Lung (tissue), 12 donors: ENCODE data around the gene SLC40A1. TPM values are rescaled to one million over a fixed set of nuclear protein-coding genes. Genes with fewer than 3 reads are reported as not detected.

Source experiments
- ATAC-seq: fragments of 200-7000 bp; cut with Tn5 transposase; one replicate; pipeline ENCODE4 v1.9.1; 2020; ENCODE audit warnings: moderate number of reproducible peaks; ENCODE audit not compliant: insufficient read depth, low FRiP score
- DNase-seq, 3 donors: peaks; one replicate each; pipeline ENCODE4 v3.0.0-alpha.2; 2013 to 2017
- H3K27ac ChIP-seq, 2 donors: one replicate each; pipeline ENCODE4 v1.5.1; 2013; ENCODE audit warnings: mild to moderate bottlenecking in 2 of 2, moderate library complexity in 2 of 2, control low read depth in 1 of 2, inconsistent platforms in 1 of 2, low read depth in 1 of 2, low read length in 1 of 2
- H3K27me3 ChIP-seq, 3 donors: one replicate each; pipeline ENCODE4 v1.5.1; 2013; ENCODE audit warnings: low read length in 2 of 3; ENCODE audit not compliant: control insufficient read depth in 3 of 3, insufficient read depth in 3 of 3
- H3K36me3 ChIP-seq, 4 donors: one replicate each; pipeline ENCODE4 v1.5.1; 2013; ENCODE audit warnings: low read length in 4 of 4, mild to moderate bottlenecking in 1 of 4, moderate library complexity in 1 of 4; ENCODE audit not compliant: control insufficient read depth in 4 of 4, insufficient read depth in 4 of 4
- H3K4me1 ChIP-seq, 5 donors: one replicate each; pipeline ENCODE4 v1.5.1; 2013; ENCODE audit warnings: low read length in 5 of 5, mild to moderate bottlenecking in 2 of 5, moderate library complexity in 1 of 5; ENCODE audit not compliant: control insufficient read depth in 5 of 5, insufficient read depth in 5 of 5
- H3K4me3 ChIP-seq: one replicate; pipeline ENCODE4 v1.5.1; 2013; ENCODE audit warnings: mild to moderate bottlenecking, control low read depth, moderate library complexity
- H3K9ac ChIP-seq, 2 donors: one replicate each; pipeline ENCODE4 v1.5.1; 2013; ENCODE audit warnings: low read length in 2 of 2, control low read depth in 1 of 2; ENCODE audit not compliant: insufficient read depth in 1 of 2
- H3K9me3 ChIP-seq, 4 donors: one replicate each; pipeline ENCODE4 v1.5.1; 2013; ENCODE audit warnings: low read length in 3 of 4, mild to moderate bottlenecking in 1 of 4, moderate library complexity in 1 of 4; ENCODE audit not compliant: control insufficient read depth in 4 of 4, insufficient read depth in 3 of 4
- CTCF ChIP-seq: IDR thresholded peaks from 2 replicates; pipeline ENCODE4 v1.5.1; 2012; ENCODE audit warnings: mild to moderate bottlenecking; ENCODE audit errors: control extremely low read depth, extremely low read depth
- WGBS, 2 donors: extraction: QIAGEN DNeasy Blood & Tissue Kit; methylation state at CpG; one replicate each; pipeline ENCODE4 v1.1.7; 2013; 5-methylcytosine and 5-hydroxymethylcytosine counted together
- polyA plus RNA-seq, 2 donors: library from polyadenylated mRNA; stranded (reverse); fragments of 200-250 nt; gene quantifications; one replicate each; pipeline ENCODE4 v1.2.1, GENCODE V29; 2013
- total RNA-seq, 2 donors: library from RNA; depleted of rRNA in 1 of 2; stranded (reverse); fragments of >200 nt in 1 of 2; gene quantifications; one replicate each; pipeline ENCODE4 v1.2.1, GENCODE V29; 2014 to 2021
- donor health status: control.
- donor health status: control.
- donor health status: Bipolar disorder and iron deficiency.
- donor health status: healthy.
- donor health status: DM: yes; HTN: yes; CAD: no.

SLC40A1 gene
- total and polyA plus RNA-seq, 4 donors, result 50.2 to 553 (median 75.8) TPM

DNA sequence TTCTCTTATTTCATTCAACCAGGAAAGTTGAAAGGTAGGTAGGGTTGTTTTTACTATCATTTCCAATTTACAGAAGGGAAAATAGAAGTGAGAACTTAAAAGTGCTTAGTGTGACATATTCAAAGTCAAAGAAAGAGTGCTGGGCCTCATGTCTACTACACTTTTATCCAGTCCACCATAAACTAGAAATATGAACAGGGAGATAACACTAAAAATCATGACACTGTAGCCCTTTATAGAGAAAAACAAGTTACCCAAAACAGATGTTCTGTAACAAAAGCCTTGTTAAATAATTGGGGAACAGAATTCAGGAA, 20.4 kb downstream of the SLC40A1 start:
- peaks cover 9 to 27% (median 17%) of the 10 kb centered on the region in 4 donors for H3K36me3 ChIP-seq
- DNase-seq (no peak), ATAC-seq (no peak)
- H3K9me3 ChIP-seq, result no peaks in the 10 kb centered on the region
- no peak overlapping the region for H3K9ac ChIP-seq
- TF ChIP-seq CTCF, result no peak
- no peaks in the 10 kb centered on the region for H3K27me3 ChIP-seq
- H3K4me1 ChIP-seq, result peaks cover 0 to 85% (median 14%) of the 10 kb centered on the region in 5 donors
- H3K4me3 ChIP-seq, result no peak overlapping the region
- no peak overlapping the region for H3K27ac ChIP-seq

- peaks cover 8 to 22% (median 14%) of the 10 kb centered on the region in 4 donors for H3K36me3 ChIP-seq
- H3K4me3 ChIP-seq, result no peak overlapping the region
- no peaks in the 10 kb centered on the region for H3K27me3 ChIP-seq
- DNase-seq, result peak; percentile 92 to 99 (median 98)
- ATAC-seq, result peak; percentile 62
- H3K27ac ChIP-seq, result no peak overlapping the region
- H3K9me3 ChIP-seq, result no peaks in the 10 kb centered on the region
- TF ChIP-seq CTCF, result no peak
- H3K9ac ChIP-seq, result no peak overlapping the region
- H3K4me1 ChIP-seq, result peaks cover 2 to 85% (median 14%) of the 10 kb centered on the region in 5 donors
- 77 to 82% methylated on average over 2 of the region's 2 CpGs for WGBS, 2 donors
Observed at GRCh38 chr2:189559579-189560272, 20.9 kb downstream of the SLC40A1 start.

DNA sequence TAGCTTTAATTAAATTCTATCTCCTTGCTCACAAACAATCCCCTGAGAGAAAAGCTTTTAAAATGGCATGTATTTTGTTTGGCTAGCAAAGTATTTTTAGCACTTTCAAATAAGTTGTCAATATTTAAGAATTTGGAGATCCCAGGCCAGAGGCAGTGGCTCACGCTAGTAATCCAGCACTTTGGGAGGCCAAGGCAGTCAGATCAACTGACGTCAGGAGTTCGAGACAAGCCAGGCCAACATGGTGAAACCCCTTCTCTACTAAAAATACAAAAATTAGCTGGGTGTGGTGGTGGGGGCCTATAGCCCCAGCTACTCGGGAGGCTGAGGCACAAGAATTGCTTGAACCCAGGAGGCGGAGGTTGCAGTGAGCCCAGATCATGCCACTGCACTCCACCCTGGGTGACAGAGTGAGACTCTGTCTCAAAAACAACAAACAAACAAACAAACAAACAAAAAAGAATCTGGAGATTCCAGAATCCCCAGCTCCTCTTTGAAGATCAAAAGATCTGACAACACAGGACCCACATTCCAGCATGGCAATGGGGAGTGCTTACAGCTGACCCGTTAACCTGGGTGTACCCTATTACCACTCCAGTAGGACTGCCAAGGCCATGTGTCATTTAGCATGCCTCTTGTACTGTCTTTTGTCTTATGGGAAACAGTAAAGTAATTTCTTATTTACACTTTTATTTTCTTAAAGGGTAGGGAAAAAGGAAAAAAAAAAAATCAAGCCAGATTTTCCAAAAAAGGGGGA, 21.9 kb downstream of the SLC40A1 start:
- no peak for TF ChIP-seq CTCF
- 85 to 89% methylated on average over 6 of the region's 6 CpGs for WGBS, 2 donors
- H3K27me3 ChIP-seq, result no peaks in the 10 kb centered on the region
- no peak overlapping the region for H3K4me3 ChIP-seq
- no peaks in the 10 kb centered on the region for H3K9me3 ChIP-seq
- H3K4me1 ChIP-seq, result peaks cover 2 to 88% (median 14%) of the 10 kb centered on the region in 5 donors
- peaks cover 5 to 16% (median 7%) of the 10 kb centered on the region in 4 donors for H3K36me3 ChIP-seq
- no peak for ATAC-seq
- no peak for DNase-seq
- H3K27ac ChIP-seq, result no peak overlapping the region
- no peak overlapping the region for H3K9ac ChIP-seq
